Mononuclear cell (primary cell): ENCODE measurements around the gene KRTAP20-2. TPM values are rescaled to one million over a fixed set of nuclear protein-coding genes. Genes with fewer than 3 reads are reported as not detected.
A peak's percentile ranks its signal among the peaks of the same experiment; 100 is the strongest.

Source experiments
- H3K27me3 ChIP-seq: 2 replicates; pipeline ENCODE4 v1.6.0; 2011; ENCODE audit warnings: low read length, control low read depth; ENCODE audit not compliant: insufficient read depth
- H3K4me1 ChIP-seq: 2 replicates; pipeline ENCODE4 v1.5.1; 2011; ENCODE audit warnings: mild to moderate bottlenecking, low read length, control low read depth; ENCODE audit not compliant: insufficient read depth
- H3K4me3 ChIP-seq: 2 replicates; pipeline ENCODE4 v1.5.1; 2011; ENCODE audit warnings: mild to moderate bottlenecking, low read length, moderate library complexity
- H3K9me3 ChIP-seq: 2 replicates; pipeline ENCODE4 v1.5.1; 2011; ENCODE audit warnings: low read depth, mild to moderate bottlenecking, control low read depth, low read length
- total RNA-seq: library from RNA; depleted of rRNA; stranded (reverse); fragments of >200 nt; gene quantifications from one replicate; pipeline ENCODE4 v1.2.3, GENCODE V29; 2012

Gene KRTAP20-2
- total RNA-seq: not detected

- H3K4me1 ChIP-seq: no peaks in the 10 kb centered on the region
- peak within 1 kb of the TSS; percentile 6 for H3K4me3 ChIP-seq
- no peaks in the 10 kb centered on the region for H3K27me3 ChIP-seq
- peaks cover 5% of the 10 kb centered on the region for H3K9me3 ChIP-seq
Measured at GRCh38 chr21:30634906-30635305, at the start of gene KRTAP20-2. TSS of gene KRTAP20-2 (plus strand) at chr21:30635206. CDS start at chr21:30635264, 58 bp downstream.

- no peak within 1 kb of the TSS for H3K4me3 ChIP-seq
- H3K9me3 ChIP-seq: no peaks in the 10 kb centered on the region
- H3K27me3 ChIP-seq: no peaks in the 10 kb centered on the region
- H3K4me1 ChIP-seq: no peaks in the 10 kb centered on the region
Measured at GRCh38 chr21:30590297-30590696, 44.7 kb upstream of the KRTAP20-2 start, which contains the start of gene KRTAP22-2. TSS of gene KRTAP22-2 (minus strand) at chr21:30590397.

GRCh38 chr21:30592140-30592539 lies 42.9 kb upstream of the KRTAP20-2 start, which contains the start of gene KRTAP6-3:
TSS of gene KRTAP6-3 (plus strand) at chr21:30592440. CDS start at chr21:30592446, 6 bp downstream.
- no peaks in the 10 kb centered on the region for H3K4me1 ChIP-seq
- H3K27me3 ChIP-seq: no peaks in the 10 kb centered on the region
- H3K9me3 ChIP-seq: no peaks in the 10 kb centered on the region
- no peak within 1 kb of the TSS for H3K4me3 ChIP-seq

- no peak within 1 kb of the TSS for H3K4me3 ChIP-seq
- no peaks in the 10 kb centered on the region for H3K9me3 ChIP-seq
- H3K4me1 ChIP-seq: no peaks in the 10 kb centered on the region
- no peaks in the 10 kb centered on the region for H3K27me3 ChIP-seq
Measured at GRCh38 chr21:30598802-30599201, 36.2 kb upstream of the KRTAP20-2 start, which contains the start of gene KRTAP6-2. TSS of gene KRTAP6-2 (minus strand) at chr21:30598902. CDS start at chr21:30598874, 28 bp downstream.

- no peak within 1 kb of the TSS for H3K4me3 ChIP-seq
- H3K4me1 ChIP-seq: no peaks in the 10 kb centered on the region
- no peaks in the 10 kb centered on the region for H3K27me3 ChIP-seq
- no peaks in the 10 kb centered on the region for H3K9me3 ChIP-seq
Measured at GRCh38 chr21:30600787-30601186, 34.2 kb upstream of the KRTAP20-2 start, which contains the start of gene KRTAP22-1. TSS of gene KRTAP22-1 (plus strand) at chr21:30601087.

- Histone ChIP-seq H3K4me1 (no peaks in the 10 kb centered on the region), H3K4me3 (no peak overlapping the region), H3K27me3 (no peaks in the 10 kb centered on the region), H3K9me3 (no peaks in the 10 kb centered on the region)
Measured at GRCh38 chr21:30605968-30606367, 29.0 kb upstream of the KRTAP20-2 start.

- Histone ChIP-seq H3K9me3 (no peaks in the 10 kb centered on the region), H3K4me1 (no peaks in the 10 kb centered on the region), H3K27me3 (no peaks in the 10 kb centered on the region), H3K4me3 (no peak overlapping the region)
Measured at GRCh38 chr21:30612132-30612531, 22.9 kb upstream of the KRTAP20-2 start.

GRCh38 chr21:30613836-30614235 lies 21.2 kb upstream of the KRTAP20-2 start, which contains the start of gene KRTAP6-1:
TSS of gene KRTAP6-1 (minus strand) at chr21:30613930. CDS start at chr21:30613904, 26 bp downstream.
- no peaks in the 10 kb centered on the region for H3K9me3 ChIP-seq
- H3K27me3 ChIP-seq: no peaks in the 10 kb centered on the region
- H3K4me3 ChIP-seq: no peak within 1 kb of the TSS
- no peaks in the 10 kb centered on the region for H3K4me1 ChIP-seq

- Histone ChIP-seq H3K9me3 (no peaks in the 10 kb centered on the region), H3K4me3 (no peak overlapping the region), H3K27me3 (no peaks in the 10 kb centered on the region), H3K4me1 (no peaks in the 10 kb centered on the region)
Measured at GRCh38 chr21:30615199-30615598, 19.8 kb upstream of the KRTAP20-2 start.

- no peak within 1 kb of the TSS for H3K4me3 ChIP-seq
- H3K27me3 ChIP-seq: no peaks in the 10 kb centered on the region
- H3K4me1 ChIP-seq: no peaks in the 10 kb centered on the region
- H3K9me3 ChIP-seq: no peaks in the 10 kb centered on the region
Measured at GRCh38 chr21:30616125-30616524, 18.9 kb upstream of the KRTAP20-2 start, which contains the start of gene KRTAP20-1. TSS of gene KRTAP20-1 (plus strand) at chr21:30616425. CDS start at chr21:30616455, 30 bp downstream.

GRCh38 chr21:30620080-30620479 lies 14.9 kb upstream of the KRTAP20-2 start:
- Histone ChIP-seq H3K27me3 (no peaks in the 10 kb centered on the region), H3K4me1 (no peaks in the 10 kb centered on the region), H3K9me3 (no peaks in the 10 kb centered on the region), H3K4me3 (no peak overlapping the region)

GRCh38 chr21:30620522-30620921 lies 14.5 kb upstream of the KRTAP20-2 start, which contains the start of gene KRTAP20-4:
TSS of gene KRTAP20-4 (plus strand) at chr21:30620627.
- H3K9me3 ChIP-seq: no peaks in the 10 kb centered on the region
- no peaks in the 10 kb centered on the region for H3K27me3 ChIP-seq
- H3K4me1 ChIP-seq: no peaks in the 10 kb centered on the region
- H3K4me3 ChIP-seq: no peak within 1 kb of the TSS

GRCh38 chr21:30623362-30623761 lies 11.6 kb upstream of the KRTAP20-2 start:
- Histone ChIP-seq H3K27me3 (no peaks in the 10 kb centered on the region), H3K9me3 (no peaks in the 10 kb centered on the region), H3K4me3 (no peak overlapping the region), H3K4me1 (no peaks in the 10 kb centered on the region)

GRCh38 chr21:30625449-30626165 lies 9.4 kb upstream of the KRTAP20-2 start:
- no peak overlapping the region for H3K4me3 ChIP-seq
- no peaks in the 10 kb centered on the region for H3K27me3 ChIP-seq
- H3K9me3 ChIP-seq: no peaks in the 10 kb centered on the region
- H3K4me1 ChIP-seq: no peaks in the 10 kb centered on the region

GRCh38 chr21:30628109-30628508 lies 6.9 kb upstream of the KRTAP20-2 start:
- no peak overlapping the region for H3K4me3 ChIP-seq
- H3K9me3 ChIP-seq: no peaks in the 10 kb centered on the region
- H3K4me1 ChIP-seq: no peaks in the 10 kb centered on the region
- no peaks in the 10 kb centered on the region for H3K27me3 ChIP-seq
